ENCODE measurements around the gene ZNF644.
A peak's percentile ranks its signal among the peaks of the same experiment; 100 is the strongest.

ZNF644 gene

GRCh38 chr1:91015794-91016550 lies 5.9 kb downstream of the ZNF644 start:
- H3K27ac Mint-ChIP-seq, result no peak overlapping the region

DNA sequence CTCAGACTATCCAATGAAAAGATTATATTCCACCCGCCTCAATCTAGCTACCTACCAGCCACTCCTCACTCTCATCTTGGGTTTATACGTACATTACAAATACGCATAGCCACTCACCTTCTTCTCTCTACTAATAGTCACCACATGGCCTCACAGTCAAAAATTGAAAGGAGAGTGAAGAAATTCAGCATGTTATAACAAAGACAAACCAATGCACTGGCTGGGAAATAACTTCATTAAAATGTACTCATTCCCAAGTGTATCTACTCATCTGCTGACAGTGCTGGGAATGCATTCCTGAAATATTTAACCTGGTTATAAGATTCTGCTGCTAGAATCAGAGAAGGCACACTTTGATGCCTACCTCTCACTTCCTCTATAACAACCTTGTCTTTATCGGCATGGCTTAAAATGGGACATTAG lies 6.5 kb downstream of the ZNF644 start:
- TF ChIP-seq, protein P1, sequence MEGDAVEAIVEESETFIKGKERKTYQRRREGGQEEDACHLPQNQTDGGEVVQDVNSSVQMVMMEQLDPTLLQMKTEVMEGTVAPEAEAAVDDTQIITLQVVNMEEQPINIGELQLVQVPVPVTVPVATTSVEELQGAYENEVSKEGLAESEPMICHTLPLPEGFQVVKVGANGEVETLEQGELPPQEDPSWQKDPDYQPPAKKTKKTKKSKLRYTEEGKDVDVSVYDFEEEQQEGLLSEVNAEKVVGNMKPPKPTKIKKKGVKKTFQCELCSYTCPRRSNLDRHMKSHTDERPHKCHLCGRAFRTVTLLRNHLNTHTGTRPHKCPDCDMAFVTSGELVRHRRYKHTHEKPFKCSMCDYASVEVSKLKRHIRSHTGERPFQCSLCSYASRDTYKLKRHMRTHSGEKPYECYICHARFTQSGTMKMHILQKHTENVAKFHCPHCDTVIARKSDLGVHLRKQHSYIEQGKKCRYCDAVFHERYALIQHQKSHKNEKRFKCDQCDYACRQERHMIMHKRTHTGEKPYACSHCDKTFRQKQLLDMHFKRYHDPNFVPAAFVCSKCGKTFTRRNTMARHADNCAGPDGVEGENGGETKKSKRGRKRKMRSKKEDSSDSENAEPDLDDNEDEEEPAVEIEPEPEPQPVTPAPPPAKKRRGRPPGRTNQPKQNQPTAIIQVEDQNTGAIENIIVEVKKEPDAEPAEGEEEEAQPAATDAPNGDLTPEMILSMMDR (IDR thresholded peaks at IDR 0.05), result no peak
- Mint-ChIP-seq H3K4me1 (peaks cover 20% of the 10 kb centered on the region), H3K36me3 (ENCODE audit: low read depth) (peaks cover 84% of the 10 kb centered on the region), H3K4me3 (no peak overlapping the region), H3K9me3 (peaks cover 24% of the 10 kb centered on the region), H3K27me3 (ENCODE audit: low read depth, poor library complexity) (peaks cover 2% of the 10 kb centered on the region), H3K27ac (no peak overlapping the region)
- DNase-seq, result no peak

More at GRCh38 chr1:91015794-91016550, 5.9 kb downstream of the ZNF644 start:
- TF ChIP-seq, protein P1 (IDR thresholded peaks at IDR 0.05), result no peak
- Mint-ChIP-seq H3K36me3 (ENCODE audit: low read depth) (peaks cover 83% of the 10 kb centered on the region), H3K4me3 (no peak overlapping the region), H3K27me3 (ENCODE audit: low read depth, poor library complexity) (no peaks in the 10 kb centered on the region), H3K9me3 (peaks cover 18% of the 10 kb centered on the region), H3K4me1 (peaks cover 26% of the 10 kb centered on the region)
- DNase-seq, result no peak

DNA sequence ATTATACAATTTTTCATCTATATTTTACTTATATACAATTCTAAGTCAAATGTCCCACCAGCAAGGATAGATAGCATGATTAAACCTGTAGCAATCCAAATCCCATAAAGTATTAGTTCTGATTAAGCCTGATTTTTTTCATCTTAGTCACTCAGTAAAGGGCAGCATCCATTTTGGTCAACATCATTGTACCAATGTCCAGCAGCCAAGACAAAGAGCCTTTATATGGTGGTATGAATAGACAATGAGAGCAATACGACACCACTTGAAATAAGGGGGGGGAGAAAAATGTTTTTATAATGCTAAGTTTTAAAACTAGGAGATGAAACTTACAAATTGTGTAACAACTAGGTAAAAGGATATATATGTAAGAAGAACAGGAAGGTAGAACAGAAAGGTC lies 7.4 kb downstream of the ZNF644 start:
- Mint-ChIP-seq H3K36me3 (ENCODE audit: low read depth) (peaks cover 84% of the 10 kb centered on the region), H3K27ac (no peak overlapping the region), H3K9me3 (peaks cover 31% of the 10 kb centered on the region), H3K4me3 (no peak overlapping the region), H3K27me3 (ENCODE audit: low read depth, poor library complexity) (peaks cover 4% of the 10 kb centered on the region), H3K4me1 (peaks cover 14% of the 10 kb centered on the region)
- DNase-seq, result no peak
- TF ChIP-seq, protein P1 (IDR thresholded peaks at IDR 0.05), result no peak

- Mint-ChIP-seq H3K27me3 (ENCODE audit: low read depth, poor library complexity) (peaks cover 4% of the 10 kb centered on the region), H3K9me3 (peaks cover 30% of the 10 kb centered on the region), H3K27ac (peak overlapping the region; percentile 19), H3K4me1 (peaks cover 12% of the 10 kb centered on the region), H3K4me3 (no peak overlapping the region), H3K36me3 (ENCODE audit: low read depth) (peaks cover 82% of the 10 kb centered on the region)
- DNase-seq, result no peak
- TF ChIP-seq, protein P1 (IDR thresholded peaks at IDR 0.05), result no peak
Observed at GRCh38 chr1:91013302-91013701, 8.5 kb downstream of the ZNF644 start.

GRCh38 chr1:91012196-91012595 lies 9.6 kb downstream of the ZNF644 start:
- TF ChIP-seq, protein P1 (IDR thresholded peaks at IDR 0.05), result no peak
- H3K27ac Mint-ChIP-seq, result peak overlapping the region; percentile 87
- H3K9me3 Mint-ChIP-seq, result peaks cover 33% of the 10 kb centered on the region
- DNase-seq, result no peak
- peaks cover 8% of the 10 kb centered on the region for H3K4me1 Mint-ChIP-seq
- H3K27me3 Mint-ChIP-seq (ENCODE audit: low read depth, poor library complexity), result peaks cover 4% of the 10 kb centered on the region
- H3K36me3 Mint-ChIP-seq (ENCODE audit: low read depth), result peaks cover 82% of the 10 kb centered on the region
- no peak overlapping the region for H3K4me3 Mint-ChIP-seq

DNA sequence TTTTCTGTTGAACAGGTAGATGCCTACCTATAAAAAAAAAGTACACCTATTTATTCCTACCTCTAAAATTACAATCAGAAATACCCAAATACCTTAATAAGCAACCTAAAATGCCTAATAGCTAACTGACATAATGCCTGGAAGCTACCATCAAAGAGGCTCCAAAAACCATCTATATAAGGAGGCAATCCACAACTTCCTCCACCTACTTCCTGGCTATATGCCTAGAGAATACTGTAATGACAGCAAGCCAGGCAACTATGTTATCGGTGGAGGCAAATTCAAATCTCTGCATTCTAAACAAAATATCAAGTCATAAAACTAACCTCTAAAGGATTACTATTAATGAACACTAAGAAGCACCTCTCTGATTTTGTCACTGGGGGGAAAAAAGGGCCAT lies 10.1 kb downstream of the ZNF644 start:
- peaks cover 8% of the 10 kb centered on the region for H3K4me1 Mint-ChIP-seq
- H3K9me3 Mint-ChIP-seq, result peaks cover 38% of the 10 kb centered on the region
- H3K4me3 Mint-ChIP-seq, result no peak overlapping the region
- TF ChIP-seq, protein P1 (IDR thresholded peaks at IDR 0.05), result no peak
- no peak overlapping the region for H3K27ac Mint-ChIP-seq
- no peak for DNase-seq
- H3K36me3 Mint-ChIP-seq (ENCODE audit: low read depth), result peaks cover 84% of the 10 kb centered on the region
- H3K27me3 Mint-ChIP-seq (ENCODE audit: low read depth, poor library complexity), result peaks cover 4% of the 10 kb centered on the region
